Gastroesophageal sphincter (tissue), 3 donors: Measurements from ENCODE around the gene MINDY2.

Experiments used
- POLR2A ChIP-seq, 2 donors: fragments of 450-650 bp; IDR thresholded peaks; one replicate each; pipeline ENCODE4 v1.6.1; 2017; ENCODE audit warnings: antibody characterized with exemption in 2 of 2, mild to moderate bottlenecking in 2 of 2, moderate library complexity in 1 of 2
- TF ChIP-seq, protein P1 (sequence below), 4 experiments: fragments of 200-600 bp in 2 of 4; fragments of 450-650 bp in 2 of 4; sonication (generic) in 1 of 4; IDR thresholded peaks; one replicate each; pipeline ENCODE4 v1.5.1; 2017 to 2019; ENCODE audit warnings: antibody characterized with exemption in 4 of 4, mild to moderate bottlenecking in 2 of 4, moderate library complexity in 2 of 4

DNA sequence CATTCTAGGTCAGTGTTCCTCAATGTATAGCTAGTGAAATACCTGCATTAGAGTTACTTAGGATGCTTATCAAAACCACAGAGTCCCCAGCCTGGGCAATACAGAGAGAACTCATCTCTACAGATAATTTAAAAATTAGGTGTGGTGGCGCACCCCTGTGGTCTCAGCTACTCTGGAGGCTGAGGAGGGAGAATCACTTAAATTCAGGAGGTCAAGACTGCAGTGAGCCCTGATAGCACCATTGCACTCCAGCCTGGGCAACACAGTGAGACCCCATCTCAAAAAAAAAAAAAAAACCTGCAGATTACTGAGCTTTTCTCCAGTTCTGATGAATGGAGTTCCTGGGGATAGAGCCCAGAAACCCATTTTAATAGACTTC lies 10.1 kb upstream of the MINDY2 start:
- TF ChIP-seq, protein P1, sequence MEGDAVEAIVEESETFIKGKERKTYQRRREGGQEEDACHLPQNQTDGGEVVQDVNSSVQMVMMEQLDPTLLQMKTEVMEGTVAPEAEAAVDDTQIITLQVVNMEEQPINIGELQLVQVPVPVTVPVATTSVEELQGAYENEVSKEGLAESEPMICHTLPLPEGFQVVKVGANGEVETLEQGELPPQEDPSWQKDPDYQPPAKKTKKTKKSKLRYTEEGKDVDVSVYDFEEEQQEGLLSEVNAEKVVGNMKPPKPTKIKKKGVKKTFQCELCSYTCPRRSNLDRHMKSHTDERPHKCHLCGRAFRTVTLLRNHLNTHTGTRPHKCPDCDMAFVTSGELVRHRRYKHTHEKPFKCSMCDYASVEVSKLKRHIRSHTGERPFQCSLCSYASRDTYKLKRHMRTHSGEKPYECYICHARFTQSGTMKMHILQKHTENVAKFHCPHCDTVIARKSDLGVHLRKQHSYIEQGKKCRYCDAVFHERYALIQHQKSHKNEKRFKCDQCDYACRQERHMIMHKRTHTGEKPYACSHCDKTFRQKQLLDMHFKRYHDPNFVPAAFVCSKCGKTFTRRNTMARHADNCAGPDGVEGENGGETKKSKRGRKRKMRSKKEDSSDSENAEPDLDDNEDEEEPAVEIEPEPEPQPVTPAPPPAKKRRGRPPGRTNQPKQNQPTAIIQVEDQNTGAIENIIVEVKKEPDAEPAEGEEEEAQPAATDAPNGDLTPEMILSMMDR (IDR thresholded peaks at IDR 0.05): no peak
- TF ChIP-seq POLR2A (IDR thresholded peaks at IDR 0.05): no peak
